DMS53 treated with DMSO at 0.1 percent for 48 hours (cell line): ENCODE measurements around the gene UFD1.

Experiments used
- DNase-seq: peaks from one replicate; lab custom pipeline; 2025; ENCODE audit not compliant: unreplicated experiment; lab: John Stamatoyannopoulos, UW

UFD1 gene

DNA sequence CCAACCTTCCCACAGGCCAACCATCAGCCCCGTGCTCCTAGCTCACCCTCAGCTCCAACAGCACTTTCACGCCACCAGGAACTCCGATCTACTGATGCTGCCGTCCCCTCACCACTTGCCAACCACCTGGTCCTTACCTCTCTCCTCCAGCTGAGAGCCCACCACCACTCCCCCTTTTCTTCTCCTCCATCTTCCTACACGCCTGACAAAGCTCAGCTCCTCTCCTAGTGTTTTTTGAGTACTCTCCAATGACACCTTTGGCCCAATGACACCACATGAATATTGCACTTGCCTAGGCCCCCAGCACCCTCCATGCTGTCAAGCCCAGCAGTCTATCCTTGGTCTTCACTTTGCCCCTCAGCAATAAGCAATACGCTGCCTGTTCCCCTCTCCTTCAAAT lies 78.1 kb downstream of the UFD1 start:
- no peak for DNase-seq
